H1 (cell line): ENCODE data around the gene RBFA. TPM values are rescaled to one million over a fixed set of nuclear protein-coding genes. Genes with fewer than 3 reads are reported as not detected.

Source experiments
- CTCF ChIA-PET: fragments of 300-600 bp; sonication (Branson Sonifier 250); formaldehyde crosslinking; loops from one replicate; lab custom pipeline; 2021; ENCODE audit not compliant: partially characterized antibody; lab: Charles Lee
- POLR2A ChIA-PET: fragments of 300-600 bp; sonication (Branson Sonifier 250); formaldehyde crosslinking; loops from one replicate; lab custom pipeline; 2021; ENCODE audit warnings: inconsistent platforms; ENCODE audit not compliant: partially characterized antibody; lab: Charles Lee
- DNase-seq, 2 experiments: peaks; one replicate each; pipeline versions ENCODE4 v3.0.0 to v3.0.0-alpha.2; 2010 to 2022; ENCODE audit warnings: low spot score in 2 of 2, low read depth in 1 of 2, mixed read lengths in 1 of 2
- FAIRE-seq: peaks from 2 replicates; lab custom pipeline; 2011; peaks lifted over from hg19 to GRCh38; lab: Jason Lieb, UNC
- H2AFZ ChIP-seq: 2 replicates; pipeline ENCODE4 v1.8.1; 2012; ENCODE audit warnings: low read length, inconsistent platforms
- H2AK5ac ChIP-seq: 2 replicates; pipeline ENCODE4 v1.6.1; 2013; ENCODE audit warnings: low read depth, low read length
- H2BK120ac ChIP-seq: replicated peaks from 2 replicates; pipeline ENCODE3; 2013; ENCODE audit warnings: low read depth, low read length, inconsistent platforms
- H2BK12ac ChIP-seq: 2 replicates; pipeline ENCODE4 v1.6.1; 2013; ENCODE audit warnings: low read depth, low read length
- H2BK15ac ChIP-seq: 2 replicates; pipeline ENCODE4 v1.6.1; 2013; ENCODE audit warnings: low read length
- H2BK20ac ChIP-seq: 2 replicates; pipeline ENCODE4 v1.6.1; 2013; ENCODE audit warnings: low read length
- H2BK5ac ChIP-seq: 2 replicates; pipeline ENCODE4 v1.6.1; 2013; ENCODE audit warnings: low read depth, low read length
- H3K14ac ChIP-seq: 2 replicates; pipeline ENCODE4 v1.6.1; 2013; ENCODE audit warnings: inconsistent platforms; ENCODE audit not compliant: insufficient read length
- H3K18ac ChIP-seq: 2 replicates; pipeline ENCODE4 v1.6.1; 2013; ENCODE audit warnings: low read length; ENCODE audit errors: extremely low read depth
- H3K23ac ChIP-seq: 2 replicates; pipeline ENCODE4 v1.6.1; 2013; ENCODE audit warnings: inconsistent platforms; ENCODE audit not compliant: insufficient read length
- H3K23me2 ChIP-seq: 2 replicates; pipeline ENCODE4 v1.6.1; 2013; ENCODE audit warnings: low read depth, low read length
- H3K27ac ChIP-seq: 2 replicates; pipeline ENCODE4 v1.6.1; 2011; ENCODE audit warnings: low read depth, low read length, inconsistent platforms
- H3K27me3 ChIP-seq, 4 experiments: replicated peaks in 1 of 4; 1 replicate in 1 of 4; 2 replicates in 3 of 4; pipeline versions ENCODE4 v1.6.1 to v1.8.1; 2011 to 2013; ENCODE audit warnings: low read length in 3 of 4, mild to moderate bottlenecking in 3 of 4, inconsistent platforms in 2 of 4, mixed read lengths in 2 of 4, moderate library complexity in 1 of 4; ENCODE audit not compliant: control insufficient read depth in 3 of 4, insufficient read depth in 3 of 4; ENCODE audit errors: extremely low read depth in 1 of 4
- H3K36me3 ChIP-seq, 4 experiments: 2 replicates each; pipeline versions ENCODE4 v1.6.1 to v1.8.1; 2011 to 2013; ENCODE audit warnings: mild to moderate bottlenecking in 4 of 4, low read length in 3 of 4, moderate library complexity in 2 of 4, control low read depth in 1 of 4, inconsistent platforms in 1 of 4; ENCODE audit not compliant: insufficient read depth in 4 of 4, control insufficient read depth in 2 of 4
- H3K4ac ChIP-seq: replicated peaks from 2 replicates; pipeline ENCODE3; 2013; ENCODE audit warnings: low read length, low read depth, mixed read lengths, inconsistent platforms; ENCODE audit not compliant: insufficient read length
- H3K4me1 ChIP-seq, 4 experiments: replicated peaks in 1 of 4; 1 replicate in 1 of 4; 2 replicates in 3 of 4; pipeline versions ENCODE4 v1.6.1 to v1.8.1; 2011 to 2013; ENCODE audit warnings: low read length in 3 of 4, inconsistent platforms in 2 of 4, mixed read lengths in 1 of 4; ENCODE audit not compliant: insufficient read depth in 4 of 4, control insufficient read depth in 3 of 4
- H3K4me2 ChIP-seq, 2 experiments: 2 replicates each; pipeline versions ENCODE4 v1.6.1 to v1.8.1; 2011 to 2013; ENCODE audit warnings: low read depth in 2 of 2, low read length in 2 of 2, control low read depth in 1 of 2, inconsistent platforms in 1 of 2, mild to moderate bottlenecking in 1 of 2; ENCODE audit not compliant: insufficient read depth in 1 of 2
- H3K4me3 ChIP-seq, 4 experiments: fragments of 200-600, 300-600 bp in 1 of 4; sonication (generic), shearing (Covaris generic), sonication (Bioruptor Twin) in 1 of 4; 2 replicates each; pipeline versions ENCODE4 v1.5.1 to v1.8.1; 2011 to 2016; ENCODE audit warnings: low read length in 4 of 4, low read depth in 3 of 4, control low read depth in 2 of 4, inconsistent platforms in 2 of 4, mild to moderate bottlenecking in 2 of 4, mixed read lengths in 1 of 4, moderate library complexity in 1 of 4; ENCODE audit not compliant: insufficient read depth in 2 of 4; ENCODE audit errors: extremely low read depth in 1 of 4
- H3K56ac ChIP-seq: replicated peaks from 2 replicates; pipeline ENCODE3; 2013; ENCODE audit warnings: low read depth, mild to moderate bottlenecking, mixed read lengths, low read length, inconsistent platforms; ENCODE audit not compliant: insufficient read length
- H3K79me1 ChIP-seq: 2 replicates; pipeline ENCODE4 v1.6.1; 2013; ENCODE audit warnings: low read depth, low read length, control low read depth
- H3K79me2 ChIP-seq, 2 experiments: 2 replicates each; pipeline versions ENCODE4 v1.6.1 to v1.8.1; 2012 to 2013; ENCODE audit warnings: low read length in 2 of 2, mild to moderate bottlenecking in 2 of 2, inconsistent platforms in 1 of 2; ENCODE audit not compliant: insufficient read depth in 2 of 2, control insufficient read depth in 1 of 2
- H3K9ac ChIP-seq, 4 experiments: replicated peaks in 1 of 4; 1 replicate in 1 of 4; 2 replicates in 3 of 4; pipeline versions ENCODE4 v1.6.1 to v1.8.1; 2011 to 2013; ENCODE audit warnings: low read depth in 3 of 4, low read length in 3 of 4, control low read depth in 2 of 4, mild to moderate bottlenecking in 2 of 4, moderate library complexity in 2 of 4, inconsistent platforms in 1 of 4; ENCODE audit errors: extremely low read depth in 1 of 4
- H3K9me3 ChIP-seq, 2 experiments: 2 replicates each; pipeline versions ENCODE4 v1.6.1 to v1.8.1; 2012 to 2013; ENCODE audit warnings: mild to moderate bottlenecking in 2 of 2, moderate library complexity in 2 of 2, control low read depth in 1 of 2, inconsistent platforms in 1 of 2, low read depth in 1 of 2, low read length in 1 of 2, mixed read lengths in 1 of 2; ENCODE audit not compliant: insufficient read depth in 2 of 2
- H4K20me1 ChIP-seq, 2 experiments: replicated peaks in 1 of 2; 2 replicates each; pipeline versions ENCODE3 to v1.8.1; 2011 to 2013; ENCODE audit warnings: inconsistent platforms in 2 of 2, low read length in 2 of 2, mild to moderate bottlenecking in 1 of 2; ENCODE audit not compliant: insufficient read depth in 2 of 2, control insufficient read depth in 1 of 2
- H4K5ac ChIP-seq: 2 replicates; pipeline ENCODE4 v1.6.1; 2013; ENCODE audit warnings: low read length, low read depth, mixed read lengths, inconsistent platforms; ENCODE audit not compliant: insufficient read length
- H4K8ac ChIP-seq: 2 replicates; pipeline ENCODE4 v1.8.0; 2013; ENCODE audit warnings: mild to moderate bottlenecking, moderate library complexity, low read length, inconsistent platforms; ENCODE audit not compliant: insufficient read depth; ENCODE audit errors: extremely low read depth
- H4K91ac ChIP-seq: replicated peaks from 2 replicates; pipeline ENCODE3; 2013; ENCODE audit warnings: low read length, mixed read lengths, inconsistent platforms; ENCODE audit not compliant: insufficient read length
- ASH2L ChIP-seq: fragments of 200-600, 300-600 bp; sonication (generic); IDR thresholded peaks from one replicate; pipeline ENCODE4 v1.7.1; 2017; ENCODE audit warnings: low read length
- CBX8 ChIP-seq: fragments of 300-800, 300-1000 bp; sonication (generic); IDR thresholded peaks from 2 replicates; pipeline ENCODE4 v1.7.1; 2016; ENCODE audit warnings: low read depth, low read length, borderline replicate concordance
- CHD1 ChIP-seq: IDR thresholded peaks from 2 replicates; pipeline ENCODE4 v1.6.1; 2012; ENCODE audit warnings: low read depth, low read length, improper control_type of control experiment
- HDAC6 ChIP-seq: IDR thresholded peaks from one replicate; pipeline ENCODE4 v1.7.1; 2012; ENCODE audit warnings: low read depth, mild to moderate bottlenecking, inconsistent platforms, low read length, moderate library complexity
- KDM5A ChIP-seq: fragments of 200-600 bp; IDR thresholded peaks from 2 replicates; pipeline ENCODE4 v1.7.1; 2012; ENCODE audit warnings: mild to moderate bottlenecking, low read length, inconsistent platforms, mixed read lengths
- NANOG ChIP-seq: IDR thresholded peaks from 2 replicates; pipeline ENCODE4 v1.6.1; 2011; ENCODE audit warnings: low read length, low read depth, mild to moderate bottlenecking, inconsistent platforms; ENCODE audit not compliant: insufficient read depth, poor library complexity, severe bottlenecking
- POLR2A ChIP-seq, 2 experiments: IDR thresholded peaks; 1 replicate in 1 of 2; 2 replicates in 1 of 2; pipeline ENCODE4 v1.6.1; 2011; ENCODE audit warnings: low read depth in 2 of 2, low read length in 2 of 2, mild to moderate bottlenecking in 2 of 2; ENCODE audit errors: control extremely low read depth in 1 of 2
- RXRA ChIP-seq: IDR thresholded peaks from 2 replicates; pipeline ENCODE4 v1.6.1; 2011; ENCODE audit warnings: low read depth, mild to moderate bottlenecking, low read length, moderate library complexity; ENCODE audit not compliant: insufficient read depth
- SIX5 ChIP-seq: IDR thresholded peaks from 2 replicates; pipeline ENCODE4 v1.6.1; 2011; ENCODE audit warnings: mild to moderate bottlenecking, low read depth, low read length
- TAF7 ChIP-seq: optimal IDR thresholded peaks from 2 replicates; pipeline ENCODE3; 2011; ENCODE audit warnings: low read depth, mild to moderate bottlenecking, inconsistent platforms, low read length, moderate library complexity, borderline replicate concordance
- TCF12 ChIP-seq: IDR thresholded peaks from 2 replicates; pipeline ENCODE4 v1.6.1; 2011; ENCODE audit warnings: low read depth, mild to moderate bottlenecking, low read length
- TEAD4 ChIP-seq: IDR thresholded peaks from 2 replicates; pipeline ENCODE4 v1.6.1; 2012; ENCODE audit warnings: low read depth, low read length, inconsistent platforms, mixed read lengths
- WGBS, 2 experiments: shearing (Covaris generic) in 1 of 2; methylation state at CpG; one replicate each; pipeline versions ENCODE4 v1.1.6 to v1.1.7; 2013 to 2015; ENCODE audit warnings: low lambda C conversion rate in 2 of 2, mixed read lengths in 2 of 2, inconsistent platforms in 1 of 2, low coverage in 1 of 2, missing lambda C conversion rate in 1 of 2; ENCODE audit not compliant: insufficient replicate concordance in 2 of 2, insufficient coverage in 1 of 2, insufficient read length in 1 of 2; ENCODE audit errors: extremely low coverage in 1 of 2, missing lambda C conversion rate in 1 of 2; 5-methylcytosine and 5-hydroxymethylcytosine counted together
- polyA plus RNA-seq, 7 experiments: library from polyadenylated mRNA; depleted of rRNA in 3 of 7; stranded (reverse) in 5 of 7; unstranded in 2 of 7; fragments of >200 nt in 5 of 7; fragments of 200-250 nt in 2 of 7; gene quantifications; 1 replicate in 5 of 7; 2 replicates in 1 of 7; 4 replicates in 1 of 7; pipeline versions ENCODE4 v1.2.1 to v1.2.3, GENCODE V29; 2011 to 2013; ENCODE audit warnings: missing spikeins in 2 of 7, mixed read lengths in 2 of 7
- total RNA-seq: library from RNA; stranded (reverse); fragmentation: NEBNext Ultra II Directional; extraction: Animal tissue kit (Norgen Biotek cat#: 25700); gene quantifications from 2 replicates; pipeline ENCODE4 v1.2.1, GENCODE V29; 2021
- TF ChIP-seq, protein P1 (sequence below), 3 experiments: IDR thresholded peaks; 1 replicate in 2 of 3; 2 replicates in 1 of 3; pipeline versions ENCODE4 v1.5.1 to v1.6.1; 2011; ENCODE audit warnings: low read length in 3 of 3, mild to moderate bottlenecking in 3 of 3, inconsistent platforms in 2 of 3, low read depth in 1 of 3, moderate library complexity in 1 of 3; ENCODE audit not compliant: insufficient read depth in 1 of 3; ENCODE audit errors: control extremely low read depth in 1 of 3

The RBFA gene
- total and polyA plus RNA-seq, 2 of the 8 experiments (the other 6 are each of a cell fraction or from before 2014, with no cell fraction given): 19.2 to 29.5 TPM

DNA sequence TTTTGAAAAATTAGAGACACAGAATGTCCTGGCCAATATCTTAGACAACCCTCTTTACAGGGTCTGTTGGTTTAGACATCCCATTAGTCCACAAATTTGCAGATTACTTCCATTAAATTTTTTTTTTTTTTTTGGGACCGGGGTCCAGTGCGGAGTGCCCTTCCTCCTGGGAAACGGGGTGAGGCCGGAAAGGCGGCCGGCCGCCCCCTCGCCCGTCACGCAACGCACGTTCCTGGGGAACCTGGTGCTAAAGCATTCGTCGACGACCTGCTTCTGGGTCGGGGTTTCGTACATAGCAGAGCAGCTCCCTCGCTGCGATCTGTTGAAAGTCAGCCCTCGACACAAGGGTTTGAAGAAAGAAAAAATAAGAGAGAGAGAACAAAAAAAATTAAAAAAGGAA lies 21.5 kb upstream of the RBFA start:
- no peak overlapping the region for H3K27ac ChIP-seq
- no peak overlapping the region for H2BK20ac ChIP-seq
- H3K9ac ChIP-seq: no peak overlapping the region
- no peaks in the 10 kb centered on the region for H3K36me3 ChIP-seq
- H3K79me2 ChIP-seq: no peaks in the 10 kb centered on the region
- H3K9me3 ChIP-seq: peaks cover 13 to 18% of the 10 kb centered on the region in 2 experiments
- no peaks in the 10 kb centered on the region for H3K79me1 ChIP-seq
- H2AK5ac ChIP-seq: no peak overlapping the region
- H3K4me1 ChIP-seq: no peaks in the 10 kb centered on the region; a peak in 1 of 7 replicates
- ChIA-PET POLR2A (interaction anchor here (0.7 kb wide), 1 partner anchor 190 kb away, joined by 3 read pairs; no protein-coding TSS in a partner anchor), CTCF (no interaction called here)
- no peak overlapping the region for H2BK5ac ChIP-seq
- H4K91ac ChIP-seq: no peak overlapping the region
- no peaks in the 10 kb centered on the region for H4K20me1 ChIP-seq
- H3K56ac ChIP-seq: no peak overlapping the region
- H2BK15ac ChIP-seq: no peak overlapping the region
- no peak overlapping the region for H3K4me3 ChIP-seq
- WGBS, 2 experiments: 83% methylated on average over 17 of the region's 20 CpGs; no CpG with 5 or more reads in 1 of the 2 experiments
- no peak overlapping the region for H3K23ac ChIP-seq
- no peak overlapping the region for H3K14ac ChIP-seq
- no peak overlapping the region for H3K4ac ChIP-seq
- H4K5ac ChIP-seq: no peak overlapping the region
- no peak for FAIRE-seq
- H3K23me2 ChIP-seq: no peaks in the 10 kb centered on the region
- H4K8ac ChIP-seq: no peak overlapping the region
- no peak overlapping the region for H2BK120ac ChIP-seq
- no peak overlapping the region for H2BK12ac ChIP-seq
- no peaks in the 10 kb centered on the region for H3K27me3 ChIP-seq
- no peak for DNase-seq
- no peak overlapping the region for H3K4me2 ChIP-seq
- H3K18ac ChIP-seq: no peak overlapping the region
- no peak overlapping the region for H2AFZ ChIP-seq
- TF ChIP-seq TAF7: no peak
- TF ChIP-seq CHD1: no peak
- no peak for TF ChIP-seq SIX5
- TF ChIP-seq KDM5A: no peak
- TF ChIP-seq NANOG: no peak
- TF ChIP-seq ASH2L: no peak
- no peak for TF ChIP-seq RXRA
- TF ChIP-seq HDAC6: no peak
- no peak for TF ChIP-seq POLR2A (IDR thresholded peaks at IDR 0.05; ENCODE audit: control extremely low read depth in 1 of 2, low read depth in 2 of 2, low read length in 2 of 2)
- no peak for TF ChIP-seq TCF12
- TF ChIP-seq, protein P1, sequence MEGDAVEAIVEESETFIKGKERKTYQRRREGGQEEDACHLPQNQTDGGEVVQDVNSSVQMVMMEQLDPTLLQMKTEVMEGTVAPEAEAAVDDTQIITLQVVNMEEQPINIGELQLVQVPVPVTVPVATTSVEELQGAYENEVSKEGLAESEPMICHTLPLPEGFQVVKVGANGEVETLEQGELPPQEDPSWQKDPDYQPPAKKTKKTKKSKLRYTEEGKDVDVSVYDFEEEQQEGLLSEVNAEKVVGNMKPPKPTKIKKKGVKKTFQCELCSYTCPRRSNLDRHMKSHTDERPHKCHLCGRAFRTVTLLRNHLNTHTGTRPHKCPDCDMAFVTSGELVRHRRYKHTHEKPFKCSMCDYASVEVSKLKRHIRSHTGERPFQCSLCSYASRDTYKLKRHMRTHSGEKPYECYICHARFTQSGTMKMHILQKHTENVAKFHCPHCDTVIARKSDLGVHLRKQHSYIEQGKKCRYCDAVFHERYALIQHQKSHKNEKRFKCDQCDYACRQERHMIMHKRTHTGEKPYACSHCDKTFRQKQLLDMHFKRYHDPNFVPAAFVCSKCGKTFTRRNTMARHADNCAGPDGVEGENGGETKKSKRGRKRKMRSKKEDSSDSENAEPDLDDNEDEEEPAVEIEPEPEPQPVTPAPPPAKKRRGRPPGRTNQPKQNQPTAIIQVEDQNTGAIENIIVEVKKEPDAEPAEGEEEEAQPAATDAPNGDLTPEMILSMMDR (IDR thresholded peaks at IDR 0.05; ENCODE audit: control extremely low read depth in 1 of 3, insufficient read depth in 1 of 3, low read depth in 1 of 3, low read length in 3 of 3): no peak
- no peak for TF ChIP-seq TEAD4
- TF ChIP-seq CBX8: no peak
